LNCaP clone FGC (cell line): ENCODE data around the gene THAP10.

ENCODE experiments used
- DNase-seq: peaks from one replicate; pipeline ENCODE4 v3.0.0-alpha.2; 2011; ENCODE audit warnings: low read depth
- H3K4me3 ChIP-seq: 2 replicates; pipeline ENCODE4 v1.5.1; 2011; ENCODE audit warnings: mild to moderate bottlenecking, low read depth, low read length, control low read depth
- TF ChIP-seq, protein P1 (sequence below): IDR thresholded peaks from 2 replicates; pipeline ENCODE4 v1.5.1; 2012; ENCODE audit warnings: mild to moderate bottlenecking; ENCODE audit not compliant: control insufficient read depth, insufficient read depth; ENCODE audit errors: extremely low read depth

The THAP10 gene

DNA sequence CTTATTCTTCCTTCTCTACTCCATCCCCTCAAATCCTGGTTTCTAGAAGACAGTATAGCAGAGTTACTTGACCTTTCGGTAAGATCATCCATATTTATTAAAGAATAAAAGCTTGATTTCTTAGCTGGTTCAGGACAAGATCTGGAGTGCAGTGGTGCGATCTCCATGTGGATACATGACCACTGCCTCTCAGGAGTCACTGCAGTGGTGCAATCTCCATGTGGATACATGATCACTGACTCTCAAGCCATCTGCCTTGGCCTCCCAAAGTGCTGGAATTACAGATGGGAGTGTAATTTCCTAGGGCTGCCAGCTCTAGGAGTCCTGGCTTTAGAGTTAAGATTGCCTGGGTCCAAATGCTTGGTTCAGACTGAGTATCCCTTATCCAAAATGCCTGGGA is 54.8 kb downstream of the THAP10 start:
- DNase-seq = no peak
- H3K4me3 ChIP-seq = no peak overlapping the region
- TF ChIP-seq, protein P1, sequence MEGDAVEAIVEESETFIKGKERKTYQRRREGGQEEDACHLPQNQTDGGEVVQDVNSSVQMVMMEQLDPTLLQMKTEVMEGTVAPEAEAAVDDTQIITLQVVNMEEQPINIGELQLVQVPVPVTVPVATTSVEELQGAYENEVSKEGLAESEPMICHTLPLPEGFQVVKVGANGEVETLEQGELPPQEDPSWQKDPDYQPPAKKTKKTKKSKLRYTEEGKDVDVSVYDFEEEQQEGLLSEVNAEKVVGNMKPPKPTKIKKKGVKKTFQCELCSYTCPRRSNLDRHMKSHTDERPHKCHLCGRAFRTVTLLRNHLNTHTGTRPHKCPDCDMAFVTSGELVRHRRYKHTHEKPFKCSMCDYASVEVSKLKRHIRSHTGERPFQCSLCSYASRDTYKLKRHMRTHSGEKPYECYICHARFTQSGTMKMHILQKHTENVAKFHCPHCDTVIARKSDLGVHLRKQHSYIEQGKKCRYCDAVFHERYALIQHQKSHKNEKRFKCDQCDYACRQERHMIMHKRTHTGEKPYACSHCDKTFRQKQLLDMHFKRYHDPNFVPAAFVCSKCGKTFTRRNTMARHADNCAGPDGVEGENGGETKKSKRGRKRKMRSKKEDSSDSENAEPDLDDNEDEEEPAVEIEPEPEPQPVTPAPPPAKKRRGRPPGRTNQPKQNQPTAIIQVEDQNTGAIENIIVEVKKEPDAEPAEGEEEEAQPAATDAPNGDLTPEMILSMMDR = no peak

DNA sequence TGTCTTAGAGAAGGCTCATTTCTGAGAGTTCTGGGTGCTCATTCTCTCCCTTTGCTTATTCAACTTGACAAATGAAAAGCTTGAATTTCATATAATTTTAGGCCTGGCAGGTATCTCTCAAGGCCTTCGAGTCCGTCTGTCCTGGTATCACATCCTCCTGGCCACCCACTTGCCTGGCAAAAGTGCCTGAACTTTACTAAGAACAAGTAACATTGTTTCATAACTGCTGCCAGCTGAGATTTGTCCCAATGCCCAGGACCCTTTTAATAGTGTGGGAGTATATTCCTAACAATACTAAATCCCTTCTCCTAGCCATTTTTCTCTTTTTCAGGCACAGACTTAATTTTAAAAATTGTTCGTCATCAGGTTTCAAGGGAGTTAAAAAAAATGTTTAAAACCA is 56.4 kb downstream of the THAP10 start:
- TF ChIP-seq, protein P1 = no peak
- DNase-seq = no peak
- H3K4me3 ChIP-seq = no peak overlapping the region

DNA sequence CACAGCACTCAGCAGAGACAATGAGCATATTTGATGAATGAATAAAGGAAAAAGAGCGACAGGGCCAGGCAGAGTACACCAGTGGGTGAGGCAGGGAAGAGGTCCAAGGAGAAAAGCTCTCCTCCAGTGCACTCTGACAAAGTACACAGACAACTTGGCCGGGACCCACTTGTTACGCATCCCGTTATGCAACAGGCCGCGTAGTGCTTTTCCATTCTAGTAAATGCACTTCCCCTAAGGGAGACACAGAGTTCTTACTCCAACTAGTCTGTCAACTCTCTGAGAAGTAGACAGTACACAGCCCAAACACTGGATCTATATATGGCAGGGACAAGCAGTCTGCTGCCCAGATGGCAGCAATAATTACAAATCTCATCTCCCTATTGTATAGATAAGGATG is 56.8 kb downstream of the THAP10 start:
- H3K4me3 ChIP-seq = no peak overlapping the region
- DNase-seq = no peak
- TF ChIP-seq, protein P1 = no peak

DNA sequence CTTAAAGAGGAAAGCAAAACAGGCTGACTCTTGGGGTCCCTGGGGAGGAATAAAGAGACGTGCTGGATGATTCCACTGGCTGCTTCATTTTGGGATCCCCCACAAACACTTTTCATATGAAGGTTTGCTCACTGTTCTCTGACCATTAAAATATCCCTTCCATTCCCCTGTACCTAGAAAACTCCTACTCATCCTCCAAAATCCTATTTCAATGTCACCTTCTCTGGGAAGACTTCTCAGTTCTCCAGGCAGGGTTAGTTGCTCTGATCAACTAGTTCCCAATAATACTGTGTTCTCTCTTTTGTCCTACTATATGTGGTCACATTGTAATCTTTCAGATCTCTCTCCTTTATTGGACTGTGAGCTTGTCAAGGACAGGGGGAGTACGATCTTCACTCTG is 57.2 kb downstream of the THAP10 start:
- DNase-seq = no peak
- no peak overlapping the region for H3K4me3 ChIP-seq
- TF ChIP-seq, protein P1 = no peak

DNA sequence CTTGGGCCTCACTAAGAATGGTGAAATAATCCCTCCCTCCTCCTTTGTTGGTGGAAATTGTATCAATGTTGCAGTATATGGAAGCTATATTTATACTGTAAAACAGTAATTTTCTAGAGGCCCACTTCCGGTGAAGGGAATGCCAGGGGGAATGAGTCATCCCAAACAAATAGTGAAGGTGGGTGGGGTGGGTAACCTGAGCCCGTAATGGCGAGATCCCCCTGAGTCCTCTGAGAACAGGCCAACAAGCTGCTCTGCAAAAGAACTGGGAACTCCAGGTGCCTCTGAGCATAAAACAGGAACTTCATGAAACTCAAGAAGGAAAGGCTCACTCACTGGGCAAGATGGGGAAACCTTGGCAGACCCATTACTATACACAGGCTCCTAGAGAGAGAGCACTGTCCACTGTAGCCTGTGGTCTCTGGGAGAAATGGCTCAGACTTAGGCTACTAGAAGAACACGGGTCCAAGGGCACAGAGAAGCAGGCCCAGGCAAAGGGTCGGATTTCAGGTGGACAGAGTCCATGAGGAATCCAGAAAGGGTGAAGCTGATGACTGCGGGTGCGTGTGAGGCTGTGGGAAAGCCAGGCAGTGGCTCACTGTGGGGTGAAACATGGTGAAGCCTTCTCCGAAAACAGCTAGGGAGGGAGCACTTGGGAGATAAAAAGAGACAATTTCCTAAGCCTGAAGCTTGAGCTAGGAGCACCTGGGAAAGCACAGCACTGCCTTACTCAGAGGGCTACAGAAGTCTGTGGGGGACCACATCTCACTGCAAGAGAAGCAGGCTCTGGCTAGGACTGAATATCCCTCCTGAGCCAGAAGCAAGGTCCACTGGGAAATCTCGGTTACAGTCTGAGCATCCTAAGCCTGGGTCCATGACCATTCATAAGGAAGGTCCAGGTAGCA is 58.1 kb downstream of the THAP10 start:
- TF ChIP-seq, protein P1 = no peak
- DNase-seq = no peak
- H3K4me3 ChIP-seq = no peak overlapping the region

DNA sequence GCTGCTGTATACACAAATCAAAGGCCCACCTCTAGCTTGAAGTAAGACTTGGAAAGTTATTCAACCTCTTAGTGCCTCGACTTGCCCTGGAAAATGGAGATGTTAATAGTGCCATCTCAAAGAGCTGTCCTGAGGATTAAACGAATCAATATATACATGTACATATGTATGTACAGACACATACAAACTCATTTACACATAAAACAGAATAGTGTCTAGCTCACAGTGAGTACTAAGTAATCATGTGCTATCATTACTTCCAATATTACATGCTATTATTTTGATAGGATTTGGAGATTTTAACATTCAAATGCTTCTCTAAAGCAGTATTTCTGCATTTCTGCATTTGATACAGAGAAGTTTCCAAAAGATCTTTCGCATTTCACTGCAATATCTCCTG is 58.8 kb downstream of the THAP10 start:
- no peak overlapping the region for H3K4me3 ChIP-seq
- DNase-seq = no peak
- TF ChIP-seq, protein P1 = no peak

DNA sequence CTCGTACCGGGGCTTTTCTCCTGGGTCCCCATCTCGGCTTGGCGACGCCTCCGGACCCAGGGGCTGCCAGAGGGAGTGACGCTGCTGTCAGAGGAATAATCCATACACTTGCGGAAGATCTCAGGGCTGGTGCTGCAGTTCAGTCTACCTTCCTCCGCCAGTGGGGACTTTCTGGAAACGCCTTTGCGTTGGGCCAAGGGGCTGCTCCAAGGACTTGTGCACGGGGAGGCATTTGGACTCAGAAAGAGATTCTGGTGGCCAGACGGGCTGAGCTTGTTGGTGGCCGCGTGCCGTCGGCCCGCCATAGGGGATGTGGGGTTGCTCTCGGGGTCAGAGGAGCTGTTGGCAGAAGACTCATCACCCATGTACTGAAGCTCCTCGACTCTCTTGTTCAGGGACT is 60.1 kb downstream of the THAP10 start:
- TF ChIP-seq, protein P1 = no peak
- no peak overlapping the region for H3K4me3 ChIP-seq
- no peak for DNase-seq
